GM21825 (cell line): ENCODE measurements around the gene FJX1.
A peak's percentile ranks its signal among the peaks of the same experiment; 100 is the strongest.

Experiments used
- ATAC-seq: cut with Tn5 transposase; IDR thresholded peaks from one replicate; pipeline ENCODE4 v1.9.1; 2021; ENCODE audit warnings: mild to moderate bottlenecking, moderate library complexity; ENCODE audit not compliant: unreplicated experiment

Gene FJX1

GRCh38 chr11:35605706-35606105 is 12.6 kb upstream of the FJX1 start:
- ATAC-seq, result no peak

- no peak for ATAC-seq
Observed at GRCh38 chr11:35606206-35606605, 12.1 kb upstream of the FJX1 start.

GRCh38 chr11:35608502-35608901 is 9.8 kb upstream of the FJX1 start:
- ATAC-seq, result no peak

- no peak for ATAC-seq
Observed at GRCh38 chr11:35609656-35610055, 8.6 kb upstream of the FJX1 start.

- ATAC-seq, result no peak
Observed at GRCh38 chr11:35610631-35611030, 7.6 kb upstream of the FJX1 start.

GRCh38 chr11:35611741-35612140 is 6.5 kb upstream of the FJX1 start:
- ATAC-seq, result no peak

- no peak for ATAC-seq
Observed at GRCh38 chr11:35614939-35615569, 3.2 kb upstream of the FJX1 start.

- no peak for ATAC-seq
Observed at GRCh38 chr11:35615921-35616900, 2.0 kb upstream of the FJX1 start.

- no peak for ATAC-seq
Observed at GRCh38 chr11:35617316-35617686, 959 bp upstream of the FJX1 start.

GRCh38 chr11:35618497-35619115 is 346 bp downstream of the FJX1 start:
- ATAC-seq, result peak; percentile 39

- ATAC-seq, result peak; percentile 33
Observed at GRCh38 chr11:35619116-35619854, 1.0 kb downstream of the FJX1 start.

- ATAC-seq, result no peak
Observed at GRCh38 chr11:35619855-35620640, 1.8 kb downstream of the FJX1 start.

GRCh38 chr11:35620795-35621194 is 2.5 kb downstream of the FJX1 start:
- ATAC-seq, result no peak

- no peak for ATAC-seq
Observed at GRCh38 chr11:35621620-35622019, 3.4 kb downstream of the FJX1 start.

- no peak for ATAC-seq
Observed at GRCh38 chr11:35622070-35622469, 3.8 kb downstream of the FJX1 start.

GRCh38 chr11:35623621-35624168 is 5.4 kb downstream of the FJX1 start:
- ATAC-seq, result no peak

GRCh38 chr11:35624316-35624715 is 6.1 kb downstream of the FJX1 start:
- ATAC-seq, result no peak

GRCh38 chr11:35624781-35625180 is 6.5 kb downstream of the FJX1 start:
- ATAC-seq, result no peak

- ATAC-seq, result no peak
Observed at GRCh38 chr11:35626501-35626900, 8.2 kb downstream of the FJX1 start.

GRCh38 chr11:35629511-35629910 is 11.3 kb downstream of the FJX1 start:
- no peak for ATAC-seq
